ENCODE measurements around the gene TAS2R1. TPM values are rescaled to one million over a fixed set of nuclear protein-coding genes. Genes with fewer than 3 reads are reported as not detected.

Gene TAS2R1
- total RNA-seq, 3 donors from 2014 or later (not counting 1 experiment from before 2014, with no cell fraction given) = not detected

DNA sequence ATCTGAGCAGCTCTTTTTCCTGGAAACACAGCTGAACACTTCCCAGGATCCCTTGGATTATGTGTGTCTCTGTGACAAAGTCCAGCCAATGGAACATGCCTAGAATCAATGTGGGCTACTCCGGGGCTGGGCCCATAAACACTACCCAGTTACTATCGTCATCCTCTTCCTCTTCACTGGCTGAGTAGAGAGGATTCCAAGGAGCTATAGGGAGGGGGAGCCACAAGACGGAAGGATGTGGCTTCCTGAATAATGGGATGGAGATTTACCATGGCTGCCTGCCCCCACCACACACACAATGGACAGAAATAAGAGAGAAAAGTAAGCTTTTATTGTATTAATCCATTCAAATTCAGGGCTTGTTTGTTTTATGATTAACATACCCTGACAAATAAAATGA, 22.1 kb upstream of the TAS2R1 start:
- intact Hi-C loops (cut with micrococcal nuclease) = no loop called here
- H3K27ac ChIP-seq (ENCODE audit: low read length) = no peak overlapping the region
- H3K4me1 ChIP-seq (ENCODE audit: control insufficient read depth, insufficient read depth, low read length) = no peaks in the 10 kb centered on the region
- H3K9me3 ChIP-seq (ENCODE audit: control insufficient read depth, insufficient read depth, low read length) = no peaks in the 10 kb centered on the region
- H3K27me3 Mint-ChIP-seq (ENCODE audit: low read depth in 2 of 2) = no peaks in the 10 kb centered on the region
- H3K27ac Mint-ChIP-seq = no peak overlapping the region
- peaks cover 5 to 11% of the 10 kb centered on the region in 2 donors for H3K9me3 Mint-ChIP-seq
- DNase-seq (no peak), ATAC-seq (no peak)
- no peaks in the 10 kb centered on the region for H3K36me3 ChIP-seq (ENCODE audit: control insufficient read depth, insufficient read depth, low read length)
- WGBS (ENCODE audit: insufficient coverage) = no CpG with 5 or more reads among the region's 3 CpGs
- H3K4me1 Mint-ChIP-seq = no peaks in the 10 kb centered on the region
- H3K27me3 ChIP-seq (ENCODE audit: control insufficient read depth, insufficient read depth, low read length) = no peaks in the 10 kb centered on the region
- H3K36me3 Mint-ChIP-seq = no peaks in the 10 kb centered on the region
- no peak overlapping the region for H3K4me3 ChIP-seq (ENCODE audit: low read length)
- TF ChIP-seq, protein P1, sequence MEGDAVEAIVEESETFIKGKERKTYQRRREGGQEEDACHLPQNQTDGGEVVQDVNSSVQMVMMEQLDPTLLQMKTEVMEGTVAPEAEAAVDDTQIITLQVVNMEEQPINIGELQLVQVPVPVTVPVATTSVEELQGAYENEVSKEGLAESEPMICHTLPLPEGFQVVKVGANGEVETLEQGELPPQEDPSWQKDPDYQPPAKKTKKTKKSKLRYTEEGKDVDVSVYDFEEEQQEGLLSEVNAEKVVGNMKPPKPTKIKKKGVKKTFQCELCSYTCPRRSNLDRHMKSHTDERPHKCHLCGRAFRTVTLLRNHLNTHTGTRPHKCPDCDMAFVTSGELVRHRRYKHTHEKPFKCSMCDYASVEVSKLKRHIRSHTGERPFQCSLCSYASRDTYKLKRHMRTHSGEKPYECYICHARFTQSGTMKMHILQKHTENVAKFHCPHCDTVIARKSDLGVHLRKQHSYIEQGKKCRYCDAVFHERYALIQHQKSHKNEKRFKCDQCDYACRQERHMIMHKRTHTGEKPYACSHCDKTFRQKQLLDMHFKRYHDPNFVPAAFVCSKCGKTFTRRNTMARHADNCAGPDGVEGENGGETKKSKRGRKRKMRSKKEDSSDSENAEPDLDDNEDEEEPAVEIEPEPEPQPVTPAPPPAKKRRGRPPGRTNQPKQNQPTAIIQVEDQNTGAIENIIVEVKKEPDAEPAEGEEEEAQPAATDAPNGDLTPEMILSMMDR (IDR thresholded peaks at IDR 0.05) = no peak
- no peak overlapping the region for H3K4me3 Mint-ChIP-seq

- DNase-seq (no peak), ATAC-seq (no peak)
- WGBS (ENCODE audit: insufficient coverage) = no CpG with 5 or more reads among the region's 2 CpGs
- Histone ChIP-seq H3K36me3 (ENCODE audit: control insufficient read depth, insufficient read depth, low read length) (no peaks in the 10 kb centered on the region), H3K9me3 (ENCODE audit: control insufficient read depth, insufficient read depth, low read length) (peaks cover 3% of the 10 kb centered on the region), H3K27ac (ENCODE audit: low read length) (no peak overlapping the region), H3K4me1 (ENCODE audit: control insufficient read depth, insufficient read depth, low read length) (no peaks in the 10 kb centered on the region), H3K4me3 (ENCODE audit: low read length) (no peak overlapping the region), H3K27me3 (ENCODE audit: control insufficient read depth, insufficient read depth, low read length) (no peaks in the 10 kb centered on the region)
- TF ChIP-seq, protein P1 (IDR thresholded peaks at IDR 0.05) = no peak
- intact Hi-C loops (cut with micrococcal nuclease) = no loop called here
- Mint-ChIP-seq H3K4me3 (no peak overlapping the region), H3K36me3 (no peaks in the 10 kb centered on the region), H3K27me3 (ENCODE audit: low read depth in 2 of 2) (no peaks in the 10 kb centered on the region), H3K27ac (no peak overlapping the region), H3K9me3 (peaks cover 3 to 7% of the 10 kb centered on the region in 2 donors), H3K4me1 (no peaks in the 10 kb centered on the region)
Observed at GRCh38 chr5:9646843-9647242, 16.7 kb upstream of the TAS2R1 start.

- no peak overlapping the region for H3K27ac ChIP-seq (ENCODE audit: low read length)
- no peaks in the 10 kb centered on the region for H3K27me3 ChIP-seq (ENCODE audit: control insufficient read depth, insufficient read depth, low read length)
- 90% methylated on average over 3 of the region's 3 CpGs for WGBS (ENCODE audit: insufficient coverage)
- no peak overlapping the region for H3K27ac Mint-ChIP-seq
- no peaks in the 10 kb centered on the region for H3K4me1 Mint-ChIP-seq
- no peak overlapping the region for H3K4me3 ChIP-seq (ENCODE audit: low read length)
- intact Hi-C loops (cut with micrococcal nuclease) = no loop called here
- H3K36me3 Mint-ChIP-seq = peaks cover 3% of the 10 kb centered on the region
- DNase-seq (no peak), ATAC-seq (no peak)
- H3K36me3 ChIP-seq (ENCODE audit: control insufficient read depth, insufficient read depth, low read length) = no peaks in the 10 kb centered on the region
- H3K27me3 Mint-ChIP-seq (ENCODE audit: low read depth in 2 of 2) = no peaks in the 10 kb centered on the region
- H3K4me3 Mint-ChIP-seq = no peak overlapping the region
- no peaks in the 10 kb centered on the region for H3K4me1 ChIP-seq (ENCODE audit: control insufficient read depth, insufficient read depth, low read length)
- TF ChIP-seq, protein P1 (IDR thresholded peaks at IDR 0.05) = no peak
- peaks cover 3% of the 10 kb centered on the region for H3K9me3 ChIP-seq (ENCODE audit: control insufficient read depth, insufficient read depth, low read length)
- peaks cover 3 to 4% of the 10 kb centered on the region in 2 donors for H3K9me3 Mint-ChIP-seq
Observed at GRCh38 chr5:9644630-9645029, 14.5 kb upstream of the TAS2R1 start.

GRCh38 chr5:9642621-9643020, 12.5 kb upstream of the TAS2R1 start:
- TF ChIP-seq, protein P1 (IDR thresholded peaks at IDR 0.05) = no peak
- 63% methylated on average over 2 of the region's 2 CpGs for WGBS (ENCODE audit: insufficient coverage)

More at GRCh38 chr5:9642621-9643020, 12.5 kb upstream of the TAS2R1 start:
- Mint-ChIP-seq H3K9me3 (peaks cover 5 to 10% of the 10 kb centered on the region in 2 donors), H3K4me3 (no peak overlapping the region), H3K27me3 (ENCODE audit: low read depth in 2 of 2) (no peaks in the 10 kb centered on the region), H3K4me1 (no peaks in the 10 kb centered on the region), H3K27ac (no peak overlapping the region), H3K36me3 (peaks cover 13% of the 10 kb centered on the region)
- Histone ChIP-seq H3K4me1 (ENCODE audit: control insufficient read depth, insufficient read depth, low read length) (no peaks in the 10 kb centered on the region), H3K36me3 (ENCODE audit: control insufficient read depth, insufficient read depth, low read length) (no peaks in the 10 kb centered on the region), H3K27ac (ENCODE audit: low read length) (no peak overlapping the region), H3K9me3 (ENCODE audit: control insufficient read depth, insufficient read depth, low read length) (peaks cover 3% of the 10 kb centered on the region), H3K27me3 (ENCODE audit: control insufficient read depth, insufficient read depth, low read length) (no peaks in the 10 kb centered on the region), H3K4me3 (ENCODE audit: low read length) (no peak overlapping the region)
- ATAC-seq (no peak), DNase-seq (no peak)
- intact Hi-C loops (cut with micrococcal nuclease) = no loop called here

Data from natural killer cell (primary cell).